NCI-H345 treated with DMSO at 0.1 percent for 48 hours (cell line): ENCODE data around the gene CNP.

ENCODE experiments used
- DNase-seq: peaks from one replicate; lab custom pipeline; 2025; ENCODE audit not compliant: unreplicated experiment; lab: John Stamatoyannopoulos, UW

CNP gene

GRCh38 chr17:41941168-41941567 is 25.4 kb upstream of the CNP start:
- DNase-seq, result no peak

GRCh38 chr17:41942626-41943373 is 23.8 kb upstream of the CNP start:
- DNase-seq, result no peak

- no peak for DNase-seq
Measured at GRCh38 chr17:41943492-41943891, 23.1 kb upstream of the CNP start.

GRCh38 chr17:41944943-41945342 is 21.7 kb upstream of the CNP start:
- DNase-seq, result no peak

- DNase-seq, result no peak
Measured at GRCh38 chr17:41948762-41949460, 17.7 kb upstream of the CNP start.

GRCh38 chr17:41956522-41956921 is 10.1 kb upstream of the CNP start:
- DNase-seq, result no peak

GRCh38 chr17:41957031-41957868 is 9.3 kb upstream of the CNP start:
- DNase-seq, result no peak

DNA sequence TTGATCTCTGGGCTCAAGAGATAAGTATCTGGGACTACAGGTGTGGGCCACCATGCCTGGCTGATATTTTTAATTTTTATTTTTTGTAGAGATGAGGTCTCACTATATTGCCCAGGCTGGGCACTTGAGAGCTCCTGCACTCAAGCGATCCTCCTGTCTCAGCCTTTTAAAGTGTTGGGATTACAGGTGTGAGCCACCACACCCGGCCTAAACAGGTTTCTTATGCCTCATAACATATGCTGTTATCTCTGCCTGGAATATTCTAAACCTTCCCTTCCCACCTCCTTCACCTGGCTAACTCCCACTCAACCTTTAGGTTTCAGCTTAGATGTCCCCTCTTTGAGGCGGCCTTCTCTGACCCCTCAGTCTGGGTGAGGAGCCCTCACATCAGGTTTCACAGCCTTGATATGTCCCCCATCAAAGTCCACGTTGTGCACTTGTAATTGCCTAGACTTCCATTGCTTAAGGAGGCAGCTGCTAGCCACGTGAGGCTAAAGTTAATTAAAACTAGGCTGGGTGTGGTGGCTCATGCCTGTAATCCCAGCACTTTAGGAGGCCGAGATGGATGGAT is 8.6 kb upstream of the CNP start:
- no peak for DNase-seq

- no peak for DNase-seq
Measured at GRCh38 chr17:41959030-41959335, 7.6 kb upstream of the CNP start.

DNA sequence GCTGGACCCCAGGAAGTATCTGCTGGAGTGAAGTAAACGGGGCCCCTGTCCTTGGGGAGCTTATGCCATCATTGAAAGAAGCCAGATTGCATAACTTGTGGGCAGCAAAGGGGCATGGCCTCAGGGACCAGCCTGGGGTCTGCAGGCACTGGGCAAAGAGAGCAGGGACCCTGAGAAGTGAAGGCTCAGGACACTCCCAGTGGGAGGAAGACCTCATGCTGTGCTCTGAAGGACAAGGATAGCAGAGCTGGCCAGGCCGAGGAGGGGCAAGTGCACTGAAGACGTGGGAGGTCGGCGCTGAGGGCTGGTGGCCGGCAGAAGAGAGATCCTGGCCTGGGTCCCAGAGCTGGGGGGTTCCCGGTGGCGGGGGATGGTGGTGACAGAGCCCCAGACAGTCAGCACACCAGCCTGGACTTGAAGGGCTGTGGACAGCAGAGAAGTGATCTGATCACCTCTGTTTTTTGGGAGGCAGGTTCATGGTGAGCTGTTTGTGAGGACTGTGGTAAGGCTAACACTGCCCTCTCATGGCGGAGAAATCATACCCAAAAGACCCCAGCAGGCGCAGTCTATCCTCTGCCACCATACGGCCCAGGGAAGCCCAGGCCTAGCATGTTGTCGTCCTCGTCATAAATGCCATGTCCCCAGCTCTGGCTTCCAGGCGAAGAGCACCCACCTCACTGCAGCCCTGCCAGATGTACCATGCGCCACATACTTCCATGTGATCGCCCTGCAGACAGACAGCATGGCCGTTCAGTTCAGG is 7.1 kb upstream of the CNP start:
- DNase-seq, result no peak

DNA sequence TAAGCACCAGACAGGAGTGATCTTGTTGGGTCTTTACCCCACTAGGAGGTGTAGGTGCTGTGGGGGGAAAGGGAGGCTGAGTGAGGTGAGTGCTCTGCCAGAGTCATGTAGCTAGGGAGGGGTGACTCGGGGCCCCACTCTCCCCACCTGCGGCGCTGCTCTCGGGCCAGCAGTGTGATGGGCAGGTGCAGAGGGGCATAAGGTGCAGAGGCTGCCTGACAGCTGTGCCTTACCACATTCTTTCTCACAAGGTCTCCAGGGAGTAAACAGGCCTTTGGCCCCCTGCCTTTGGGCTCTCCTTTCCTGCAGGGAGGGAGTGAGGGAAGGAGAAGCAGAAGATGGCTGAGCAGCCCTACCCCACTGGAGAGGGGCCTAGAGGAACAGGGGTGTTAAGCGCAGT is 4.5 kb upstream of the CNP start:
- no peak for DNase-seq

GRCh38 chr17:41962768-41963434 is 3.7 kb upstream of the CNP start:
- peak; percentile 48 for DNase-seq

DNA sequence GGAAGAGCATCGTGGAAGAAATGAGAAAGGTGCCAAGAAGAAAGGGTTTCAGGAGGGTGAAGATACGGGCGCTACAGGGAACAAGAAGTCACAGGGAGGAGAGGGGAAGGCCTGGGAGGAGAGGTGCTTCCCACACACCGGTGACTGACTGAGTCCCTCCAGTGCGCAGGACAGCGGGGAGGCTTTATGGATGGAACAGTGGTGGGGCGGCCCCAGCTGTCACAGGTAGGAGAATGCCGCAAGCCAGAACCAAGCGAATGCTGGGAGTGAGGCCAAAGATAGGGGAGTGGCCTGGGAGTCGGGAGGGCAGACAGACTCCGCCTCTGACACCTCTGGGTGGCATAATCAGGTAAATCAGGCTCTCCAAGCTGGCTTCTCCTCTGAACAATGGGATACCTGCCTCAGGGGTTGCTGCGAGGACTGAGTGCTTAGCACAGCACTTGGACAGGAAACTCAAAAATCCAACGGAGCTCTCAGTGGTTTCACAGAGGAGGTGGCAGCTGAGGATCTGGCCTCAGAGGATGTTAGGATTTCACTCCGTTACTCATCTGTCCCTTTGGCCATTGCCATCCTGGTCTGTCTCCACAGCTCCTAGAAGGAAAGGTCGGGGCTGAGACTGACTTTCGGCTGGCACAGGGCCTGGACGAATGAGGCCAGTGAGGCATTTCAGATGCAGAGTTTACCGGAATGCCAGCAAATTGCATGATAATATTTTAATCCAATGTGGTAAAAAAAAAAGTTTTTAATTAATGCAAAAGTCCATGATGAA is 717 bp upstream of the CNP start:
- DNase-seq, result peak; percentile 98

GRCh38 chr17:41967141-41967920 is 736 bp downstream of the CNP start:
- no peak for DNase-seq

- DNase-seq, result no peak
Measured at GRCh38 chr17:41967921-41968578, 1.5 kb downstream of the CNP start.

DNA sequence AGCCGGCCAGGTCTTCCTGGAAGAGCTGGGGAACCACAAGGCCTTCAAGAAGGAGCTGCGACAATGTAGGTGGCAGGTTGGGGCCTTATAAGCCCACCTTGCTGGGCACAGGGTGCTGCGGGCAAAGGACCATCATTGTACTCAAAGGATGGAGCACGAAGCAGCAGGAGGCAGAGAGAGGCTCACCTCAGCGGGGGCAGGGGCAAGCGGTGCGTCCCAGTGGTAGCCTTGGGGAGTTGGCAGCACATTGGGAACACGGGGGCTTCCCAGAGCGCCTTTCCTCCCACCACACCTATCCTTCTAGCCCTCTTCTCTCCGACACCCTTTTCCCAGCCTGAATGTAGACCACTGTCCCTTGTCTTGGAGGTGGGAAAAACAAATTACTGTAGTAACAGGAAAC is 2.1 kb downstream of the CNP start:
- DNase-seq, result no peak

- no peak for DNase-seq
Measured at GRCh38 chr17:41970901-41971331, 4.3 kb downstream of the CNP start.
